PC-3 (cell line): ENCODE measurements around the gene LSMEM2.

Source experiments
- EZH2 ChIP-seq: fragments of 300-600 bp; sonication (generic); IDR thresholded peaks from one replicate; pipeline ENCODE4 v1.6.1; 2017; ENCODE audit warnings: antibody characterized with exemption, mild to moderate bottlenecking, low read length; ENCODE audit not compliant: unreplicated experiment
- EZH2phosphoT487 ChIP-seq: fragments of 300-600 bp; sonication (generic); IDR thresholded peaks from 2 replicates; pipeline ENCODE4 v1.6.1; 2018; ENCODE audit warnings: mild to moderate bottlenecking, antibody characterized with exemption, low read length, borderline replicate concordance
- TF ChIP-seq, protein P1 (sequence below): fragments of 300-600 bp; sonication (generic); conservative IDR thresholded peaks from 2 replicates; pipeline ENCODE4 v1.5.1; 2017; ENCODE audit warnings: antibody characterized with exemption, low read depth, mild to moderate bottlenecking, low read length

GRCh38 chr3:50337175-50337861 lies 58.4 kb downstream of the LSMEM2 start:
- TF ChIP-seq EZH2 (no peak), EZH2phosphoT487 (no peak)
- TF ChIP-seq, protein P1, sequence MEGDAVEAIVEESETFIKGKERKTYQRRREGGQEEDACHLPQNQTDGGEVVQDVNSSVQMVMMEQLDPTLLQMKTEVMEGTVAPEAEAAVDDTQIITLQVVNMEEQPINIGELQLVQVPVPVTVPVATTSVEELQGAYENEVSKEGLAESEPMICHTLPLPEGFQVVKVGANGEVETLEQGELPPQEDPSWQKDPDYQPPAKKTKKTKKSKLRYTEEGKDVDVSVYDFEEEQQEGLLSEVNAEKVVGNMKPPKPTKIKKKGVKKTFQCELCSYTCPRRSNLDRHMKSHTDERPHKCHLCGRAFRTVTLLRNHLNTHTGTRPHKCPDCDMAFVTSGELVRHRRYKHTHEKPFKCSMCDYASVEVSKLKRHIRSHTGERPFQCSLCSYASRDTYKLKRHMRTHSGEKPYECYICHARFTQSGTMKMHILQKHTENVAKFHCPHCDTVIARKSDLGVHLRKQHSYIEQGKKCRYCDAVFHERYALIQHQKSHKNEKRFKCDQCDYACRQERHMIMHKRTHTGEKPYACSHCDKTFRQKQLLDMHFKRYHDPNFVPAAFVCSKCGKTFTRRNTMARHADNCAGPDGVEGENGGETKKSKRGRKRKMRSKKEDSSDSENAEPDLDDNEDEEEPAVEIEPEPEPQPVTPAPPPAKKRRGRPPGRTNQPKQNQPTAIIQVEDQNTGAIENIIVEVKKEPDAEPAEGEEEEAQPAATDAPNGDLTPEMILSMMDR: no peak
